GM12872 (cell line): ENCODE measurements around the gene SOAT2.

Experiments used
- CTCF ChIP-seq: IDR thresholded peaks from 3 replicates; pipeline ENCODE4 v1.5.1; 2011; ENCODE audit warnings: low read depth, mild to moderate bottlenecking, low read length, moderate library complexity; ENCODE audit not compliant: insufficient read depth

SOAT2 gene

GRCh38 chr12:53082637-53083175 is 20.6 kb upstream of the SOAT2 start:
- no peak for TF ChIP-seq CTCF

GRCh38 chr12:53086361-53086760 is 16.9 kb upstream of the SOAT2 start:
- TF ChIP-seq CTCF = no peak

GRCh38 chr12:53090105-53090504 is 13.2 kb upstream of the SOAT2 start:
- no peak for TF ChIP-seq CTCF

- TF ChIP-seq CTCF = no peak
These were observed 12.7 kb upstream of the SOAT2 start for GRCh38 chr12:53090554-53090953.

- TF ChIP-seq CTCF = no peak
These were observed 11.5 kb upstream of the SOAT2 start for GRCh38 chr12:53091756-53092155.

GRCh38 chr12:53093777-53094393 is 9.4 kb upstream of the SOAT2 start:
- TF ChIP-seq CTCF = no peak

- TF ChIP-seq CTCF = no peak
These were observed 8.9 kb upstream of the SOAT2 start for GRCh38 chr12:53094394-53094787.
